GM23248 (cell line): Measurements from ENCODE around the gene GLP1R. TPM values are rescaled to one million over a fixed set of nuclear protein-coding genes. Genes with fewer than 3 reads are reported as not detected.

ENCODE experiments used
- DNase-seq: peaks from one replicate; pipeline ENCODE4 v3.0.0-alpha.2; 2015
- H2AFZ ChIP-seq: fragments of 200-600 bp; sonication (generic); 2 replicates; pipeline ENCODE4 v1.6.1; 2016; ENCODE audit warnings: antibody characterized with exemption
- H3F3A ChIP-seq: fragments of 200-600 bp; sonication (generic); 2 replicates; pipeline ENCODE4 v1.6.1; 2016; ENCODE audit warnings: mild to moderate bottlenecking, antibody characterized with exemption, mixed run types; ENCODE audit not compliant: insufficient read depth
- H3K27ac ChIP-seq: fragments of 200-600 bp; sonication (generic); 2 replicates; pipeline ENCODE4 v1.5.1; 2016; ENCODE audit warnings: mild to moderate bottlenecking
- H3K27me3 ChIP-seq: fragments of 200-600 bp; sonication (generic); replicated peaks from 2 replicates; pipeline ENCODE4 v1.6.1; 2016; ENCODE audit warnings: mild to moderate bottlenecking; ENCODE audit not compliant: insufficient read depth
- H3K36me3 ChIP-seq: fragments of 200-600 bp; sonication (generic); 2 replicates; pipeline ENCODE4 v1.6.1; 2016; ENCODE audit warnings: low read depth, mild to moderate bottlenecking
- H3K4me1 ChIP-seq: fragments of 200-600 bp; sonication (generic); 2 replicates; pipeline ENCODE4 v1.6.1; 2016; ENCODE audit warnings: mild to moderate bottlenecking; ENCODE audit not compliant: insufficient read depth
- H3K4me2 ChIP-seq: fragments of 200-600 bp; sonication (generic); one replicate; pipeline ENCODE4 v1.6.1; 2016; ENCODE audit warnings: mild to moderate bottlenecking; ENCODE audit not compliant: unreplicated experiment
- H3K4me3 ChIP-seq: fragments of 200-600 bp; sonication (generic); 2 replicates; pipeline ENCODE4 v1.5.1; 2016; ENCODE audit warnings: mild to moderate bottlenecking
- H3K79me2 ChIP-seq: fragments of 200-600 bp; sonication (generic); 2 replicates; pipeline ENCODE4 v1.6.1; 2016; ENCODE audit warnings: mild to moderate bottlenecking; ENCODE audit not compliant: insufficient read depth
- H3K9ac ChIP-seq: fragments of 200-600 bp; sonication (generic); 2 replicates; pipeline ENCODE4 v1.6.1; 2016; ENCODE audit warnings: mild to moderate bottlenecking
- H3K9me2 ChIP-seq: fragments of 200-600 bp; sonication (generic); 2 replicates; pipeline ENCODE4 v1.6.1; 2016; ENCODE audit warnings: mixed run types, mild to moderate bottlenecking, moderate library complexity; ENCODE audit not compliant: insufficient read depth
- H3K9me3 ChIP-seq: fragments of 200-600 bp; sonication (generic); one replicate; pipeline ENCODE4 v1.6.1; 2017; ENCODE audit warnings: low read depth
- H4K20me1 ChIP-seq: fragments of 200-600 bp; sonication (generic); 2 replicates; pipeline ENCODE4 v1.6.0; 2016; ENCODE audit not compliant: insufficient read depth
- EZH2 ChIP-seq: fragments of 200-600 bp; sonication (generic); IDR thresholded peaks from 2 replicates; pipeline ENCODE4 v1.6.1; 2018; ENCODE audit warnings: antibody characterized with exemption, mild to moderate bottlenecking; ENCODE audit not compliant: insufficient read depth, poor library complexity, severe bottlenecking
- EZH2phosphoT487 ChIP-seq: fragments of 200-600 bp; sonication (generic); IDR thresholded peaks from 2 replicates; pipeline ENCODE4 v1.6.1; 2018; ENCODE audit warnings: antibody characterized with exemption, moderate library complexity, mild to moderate bottlenecking, low read depth; ENCODE audit not compliant: insufficient read depth
- WGBS, 2 experiments: methylation state at CpG; one replicate each; pipeline ENCODE4 v1.1.6; 2015 to 2017; ENCODE audit warnings: low lambda C conversion rate in 2 of 2, low coverage in 1 of 2; ENCODE audit errors: missing lambda C conversion rate in 2 of 2; 5-methylcytosine and 5-hydroxymethylcytosine counted together
- in situ Hi-C: fragments of 300-500 bp; cut with MboI; formaldehyde crosslinking; loops from 2 replicates; pipeline ENCODE4 v1.15.0; 2020
- polyA plus RNA-seq: library from polyadenylated mRNA; unstranded; fragments of >200 nt; fragmentation: Nextera tagmentation; extraction: Ambion mirVana; gene quantifications from 2 replicates; pipeline ENCODE4 v1.2.1, GENCODE V29; 2016
- total RNA-seq: library from RNA; depleted of rRNA; stranded (reverse); fragments of >200 nt; shearing (Covaris generic); gene quantifications from 2 replicates; pipeline ENCODE4 v1.2.3, GENCODE V29; 2014

The GLP1R gene
- total and polyA plus RNA-seq, 2 experiments from 2014 or later: not detected

GRCh38 chr6:39055661-39056060 lies 7.1 kb downstream of the GLP1R start:
- DNase-seq: no peak
- Histone ChIP-seq H2AFZ (no peak overlapping the region), H3K9me3 (no peaks in the 10 kb centered on the region), H3K9ac (no peak overlapping the region), H4K20me1 (no peaks in the 10 kb centered on the region), H3K4me3 (no peak overlapping the region), H3K9me2 (no peaks in the 10 kb centered on the region), H3K79me2 (no peaks in the 10 kb centered on the region), H3K4me2 (no peak overlapping the region), H3K27me3 (0 out of 2 replicates have a peak, but pooled peaks cover 3% of the 10 kb centered on the region), H3K27ac (no peak overlapping the region), H3K36me3 (no peaks in the 10 kb centered on the region), H3K4me1 (no peaks in the 10 kb centered on the region), H3F3A (no peaks in the 10 kb centered on the region)
- 42 to 47% methylated on average over 5 to 7 of the region's 7 CpGs for WGBS, 2 experiments
- in situ Hi-C loops: no loop called here
- TF ChIP-seq EZH2phosphoT487: no peak
- TF ChIP-seq EZH2: no peak

GRCh38 chr6:39056191-39056590 lies 7.6 kb downstream of the GLP1R start:
- TF ChIP-seq EZH2phosphoT487 (no peak), EZH2 (no peak)
- Histone ChIP-seq H3K79me2 (no peaks in the 10 kb centered on the region), H3K9me3 (no peaks in the 10 kb centered on the region), H3K27ac (no peak overlapping the region), H3K36me3 (no peaks in the 10 kb centered on the region), H4K20me1 (no peaks in the 10 kb centered on the region), H3K27me3 (0 out of 2 replicates have a peak, but pooled peaks cover 3% of the 10 kb centered on the region), H3K9ac (no peak overlapping the region), H2AFZ (no peak overlapping the region), H3K9me2 (no peaks in the 10 kb centered on the region), H3K4me3 (no peak overlapping the region), H3F3A (no peaks in the 10 kb centered on the region), H3K4me2 (no peak overlapping the region), H3K4me1 (no peaks in the 10 kb centered on the region)
- WGBS, 2 experiments: 74 to 80% methylated on average over 5 of the region's 5 CpGs
- DNase-seq: no peak
- in situ Hi-C loops: no loop called here

GRCh38 chr6:39056681-39057080 lies 8.1 kb downstream of the GLP1R start:
- Histone ChIP-seq H3K27me3 (0 out of 2 replicates have a peak, but pooled peaks cover 3% of the 10 kb centered on the region), H3K4me3 (no peak overlapping the region), H3K36me3 (no peaks in the 10 kb centered on the region), H3K9me3 (no peaks in the 10 kb centered on the region), H3K79me2 (no peaks in the 10 kb centered on the region), H3K9me2 (no peaks in the 10 kb centered on the region), H3K4me2 (no peak overlapping the region), H4K20me1 (no peaks in the 10 kb centered on the region), H3K4me1 (no peaks in the 10 kb centered on the region), H3K27ac (no peak overlapping the region), H3F3A (no peaks in the 10 kb centered on the region), H3K9ac (no peak overlapping the region), H2AFZ (no peak overlapping the region)
- in situ Hi-C loops: no loop called here
- TF ChIP-seq EZH2phosphoT487: no peak
- TF ChIP-seq EZH2: no peak
- 59 to 63% methylated on average over 9 of the region's 9 CpGs for WGBS, 2 experiments
- no peak for DNase-seq

- H4K20me1 ChIP-seq: no peaks in the 10 kb centered on the region
- H3K27me3 ChIP-seq: 0 out of 2 replicates have a peak, but pooled peaks cover 4% of the 10 kb centered on the region
- H3K9me2 ChIP-seq: no peaks in the 10 kb centered on the region
- H3K4me3 ChIP-seq: no peak overlapping the region
- no peaks in the 10 kb centered on the region for H3F3A ChIP-seq
- no peaks in the 10 kb centered on the region for H3K9me3 ChIP-seq
- WGBS, 2 experiments: 29 to 32% methylated on average over 12 to 16 of the region's 17 CpGs
- H3K9ac ChIP-seq: no peak overlapping the region
- no peak overlapping the region for H3K27ac ChIP-seq
- in situ Hi-C loops: no loop called here
- no peaks in the 10 kb centered on the region for H3K79me2 ChIP-seq
- no peak overlapping the region for H3K4me2 ChIP-seq
- H2AFZ ChIP-seq: no peak overlapping the region
- TF ChIP-seq EZH2 (no peak), EZH2phosphoT487 (no peak)
- no peaks in the 10 kb centered on the region for H3K4me1 ChIP-seq
- no peak for DNase-seq
- H3K36me3 ChIP-seq: no peaks in the 10 kb centered on the region
Measured at GRCh38 chr6:39057251-39058155, 8.9 kb downstream of the GLP1R start.
